ENCODE measurements around the gene CCDC187. TPM values are rescaled to one million over a fixed set of nuclear protein-coding genes. Genes with fewer than 3 reads are reported as not detected.

The CCDC187 gene
- total RNA-seq, 1 experiment from 2014 or later, result 0.11 TPM

- intact Hi-C loops (cut with micrococcal nuclease; ENCODE audit: unreplicated experiment), result no loop called here
- POLR2A ChIA-PET, result no interaction called here
Observed at GRCh38 chr9:136212345-136212950, 91.4 kb downstream of the CCDC187 start.

GRCh38 chr9:136211441-136212344, 92.2 kb downstream of the CCDC187 start:
- H3K4me3 ChIP-seq (ENCODE audit: low read depth, low read length), result no peak overlapping the region
- Mint-ChIP-seq H3K27ac (ENCODE audit: unreplicated experiment) (no peak overlapping the region), H3K4me3 (ENCODE audit: unreplicated experiment) (no peak overlapping the region), H3K36me3 (ENCODE audit: insufficient read depth, unreplicated experiment) (peaks cover 50% of the 10 kb centered on the region), H3K9me3 (ENCODE audit: unreplicated experiment) (peaks cover 9% of the 10 kb centered on the region), H3K27me3 (ENCODE audit: insufficient read depth, unreplicated experiment) (no peaks in the 10 kb centered on the region), H3K4me1 (ENCODE audit: low read depth, unreplicated experiment) (no peaks in the 10 kb centered on the region)
- ChIA-PET POLR2A (no interaction called here), CTCF (no interaction called here)
- no TSS peak for BruUV-seq (replicated peaks)
- no peaks in the 10 kb centered on the region for H3K27me3 ChIP-seq (replicated peaks; ENCODE audit: control insufficient read depth, insufficient read depth, low read length)
- H3K4me1 ChIP-seq, result no peaks in the 10 kb centered on the region
- no peak for DNase-seq
- H3K36me3 ChIP-seq (ENCODE audit: control insufficient read depth, insufficient read depth, low read length), result peaks cover 14% of the 10 kb centered on the region
- TF ChIP-seq CTCF (IDR thresholded peaks at IDR 0.05; ENCODE audit: insufficient read depth in 1 of 2, low read depth in 1 of 2, low read length in 1 of 2, severe bottlenecking in 1 of 2, unreplicated experiment in 1 of 2), result no peak
- intact Hi-C loops (cut with micrococcal nuclease; ENCODE audit: unreplicated experiment), result no loop called here
- peaks cover 10% of the 10 kb centered on the region; the same call in 1 of the 2 replicates for H3K9me3 ChIP-seq

More at GRCh38 chr9:136212345-136212950, 91.4 kb downstream of the CCDC187 start:
- Mint-ChIP-seq H3K9me3 (ENCODE audit: unreplicated experiment) (peaks cover 9% of the 10 kb centered on the region), H3K27me3 (ENCODE audit: insufficient read depth, unreplicated experiment) (no peaks in the 10 kb centered on the region), H3K4me1 (ENCODE audit: low read depth, unreplicated experiment) (no peaks in the 10 kb centered on the region), H3K27ac (ENCODE audit: unreplicated experiment) (no peak overlapping the region), H3K4me3 (ENCODE audit: unreplicated experiment) (no peak overlapping the region), H3K36me3 (ENCODE audit: insufficient read depth, unreplicated experiment) (peaks cover 50% of the 10 kb centered on the region)
- TF ChIP-seq CTCF (IDR thresholded peaks at IDR 0.05; ENCODE audit: insufficient read depth in 1 of 2, low read depth in 1 of 2, low read length in 1 of 2, severe bottlenecking in 1 of 2, unreplicated experiment in 1 of 2), result no peak
- Histone ChIP-seq H3K4me3 (ENCODE audit: low read depth, low read length) (no peak overlapping the region), H3K36me3 (ENCODE audit: control insufficient read depth, insufficient read depth, low read length) (peaks cover 14% of the 10 kb centered on the region), H3K9me3 (peaks cover 10% of the 10 kb centered on the region; the same call in 1 of the 2 replicates), H3K4me1 (no peaks in the 10 kb centered on the region), H3K27me3 (replicated peaks; ENCODE audit: control insufficient read depth, insufficient read depth, low read length) (no peaks in the 10 kb centered on the region)
- no peak for DNase-seq
- no TSS peak for BruUV-seq (replicated peaks)
- CTCF ChIA-PET, result no interaction called here

- Histone ChIP-seq H3K4me1 (no peaks in the 10 kb centered on the region), H3K36me3 (ENCODE audit: control insufficient read depth, insufficient read depth, low read length) (peaks cover 11% of the 10 kb centered on the region), H3K27me3 (replicated peaks; ENCODE audit: control insufficient read depth, insufficient read depth, low read length) (no peaks in the 10 kb centered on the region), H3K4me3 (ENCODE audit: low read depth, low read length) (no peak overlapping the region), H3K9me3 (peaks cover 10% of the 10 kb centered on the region; the same call in 1 of the 2 replicates)
- TF ChIP-seq CTCF (IDR thresholded peaks at IDR 0.05; ENCODE audit: insufficient read depth in 1 of 2, low read depth in 1 of 2, low read length in 1 of 2, severe bottlenecking in 1 of 2, unreplicated experiment in 1 of 2), result no peak
- peaks cover 9% of the 10 kb centered on the region for H3K9me3 Mint-ChIP-seq (ENCODE audit: unreplicated experiment)
- ChIA-PET CTCF (no interaction called here), POLR2A (no interaction called here)
- no peaks in the 10 kb centered on the region for H3K4me1 Mint-ChIP-seq (ENCODE audit: low read depth, unreplicated experiment)
- intact Hi-C loops (cut with micrococcal nuclease; ENCODE audit: unreplicated experiment), result no loop called here
- peaks cover 47% of the 10 kb centered on the region for H3K36me3 Mint-ChIP-seq (ENCODE audit: insufficient read depth, unreplicated experiment)
- no TSS peak for BruUV-seq (replicated peaks)
- no peaks in the 10 kb centered on the region for H3K27me3 Mint-ChIP-seq (ENCODE audit: insufficient read depth, unreplicated experiment)
- no peak overlapping the region for H3K27ac Mint-ChIP-seq (ENCODE audit: unreplicated experiment)
- DNase-seq, result no peak
- no peak overlapping the region for H3K4me3 Mint-ChIP-seq (ENCODE audit: unreplicated experiment)
Observed at GRCh38 chr9:136211006-136211405, 92.9 kb downstream of the CCDC187 start.
